Esophagus muscularis mucosa (tissue), 4 donors: ENCODE data around the gene IFNGR2.

Experiments
- EP300 ChIP-seq: sonication (generic); formaldehyde crosslinking; IDR thresholded peaks from one replicate; pipeline ENCODE4 v1.6.1; 2017; ENCODE audit warnings: antibody characterized with exemption
- POLR2AphosphoS5 ChIP-seq, 2 donors: sonication (generic); formaldehyde crosslinking; IDR thresholded peaks; one replicate each; pipeline ENCODE4 v1.6.1; 2017; ENCODE audit warnings: antibody characterized with exemption in 2 of 2
- TF ChIP-seq, protein P1 (sequence below), 3 experiments: fragments of 200-600 bp in 2 of 3; fragments of 450-650 bp in 1 of 3; sonication (generic) in 2 of 3; IDR thresholded peaks; one replicate each; pipeline ENCODE4 v1.5.1; 2017 to 2019; ENCODE audit warnings: antibody characterized with exemption in 3 of 3, mild to moderate bottlenecking in 2 of 3, moderate library complexity in 1 of 3

DNA sequence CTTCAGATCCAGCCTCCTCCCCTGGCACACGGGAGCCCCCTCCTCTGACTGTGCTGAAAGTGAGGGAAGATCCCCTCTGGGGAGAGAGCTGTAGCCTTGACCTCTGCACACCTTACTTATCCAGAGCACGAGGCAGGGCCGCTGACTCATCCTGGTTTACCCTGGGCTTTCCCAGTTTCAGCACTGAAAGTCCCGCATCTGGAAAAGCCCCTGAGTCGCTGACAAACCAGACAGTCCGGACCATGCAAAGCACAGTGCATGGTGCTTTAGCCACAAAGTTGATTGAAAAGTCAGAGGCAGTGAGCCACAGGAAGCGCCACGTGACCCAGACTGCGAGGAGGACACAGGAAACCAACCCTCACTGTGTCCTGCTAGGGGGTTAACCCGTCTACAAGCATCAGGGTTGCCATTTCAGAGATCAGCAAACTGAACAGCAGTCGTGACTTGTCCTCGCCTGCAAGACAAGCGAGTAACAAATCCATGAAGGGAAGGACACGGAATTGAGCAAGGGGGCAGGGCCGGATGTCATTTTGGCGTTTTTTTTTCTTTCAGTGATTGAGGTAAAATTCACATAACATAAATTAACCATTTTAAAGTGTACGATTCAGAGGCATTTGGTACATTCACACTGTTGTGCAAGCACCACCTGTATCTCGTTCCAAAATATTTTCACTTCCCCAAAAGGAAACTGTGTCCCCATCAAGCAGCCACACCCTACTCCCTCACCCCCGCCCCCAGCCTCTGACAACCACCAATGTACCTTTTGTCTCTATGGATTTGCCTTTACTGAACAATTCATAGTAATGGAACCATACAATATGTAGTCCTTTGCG lies 19.9 kb upstream of the IFNGR2 start:
- TF ChIP-seq, protein P1, sequence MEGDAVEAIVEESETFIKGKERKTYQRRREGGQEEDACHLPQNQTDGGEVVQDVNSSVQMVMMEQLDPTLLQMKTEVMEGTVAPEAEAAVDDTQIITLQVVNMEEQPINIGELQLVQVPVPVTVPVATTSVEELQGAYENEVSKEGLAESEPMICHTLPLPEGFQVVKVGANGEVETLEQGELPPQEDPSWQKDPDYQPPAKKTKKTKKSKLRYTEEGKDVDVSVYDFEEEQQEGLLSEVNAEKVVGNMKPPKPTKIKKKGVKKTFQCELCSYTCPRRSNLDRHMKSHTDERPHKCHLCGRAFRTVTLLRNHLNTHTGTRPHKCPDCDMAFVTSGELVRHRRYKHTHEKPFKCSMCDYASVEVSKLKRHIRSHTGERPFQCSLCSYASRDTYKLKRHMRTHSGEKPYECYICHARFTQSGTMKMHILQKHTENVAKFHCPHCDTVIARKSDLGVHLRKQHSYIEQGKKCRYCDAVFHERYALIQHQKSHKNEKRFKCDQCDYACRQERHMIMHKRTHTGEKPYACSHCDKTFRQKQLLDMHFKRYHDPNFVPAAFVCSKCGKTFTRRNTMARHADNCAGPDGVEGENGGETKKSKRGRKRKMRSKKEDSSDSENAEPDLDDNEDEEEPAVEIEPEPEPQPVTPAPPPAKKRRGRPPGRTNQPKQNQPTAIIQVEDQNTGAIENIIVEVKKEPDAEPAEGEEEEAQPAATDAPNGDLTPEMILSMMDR (IDR thresholded peaks at IDR 0.05): no peak
- no peak for TF ChIP-seq EP300
- peak in 1 of 2 donors; percentile 27 for TF ChIP-seq POLR2AphosphoS5 (IDR thresholded peaks at IDR 0.05)
